Stomach smooth muscle (tissue), 2 donors: ENCODE results near the gene MAP3K15.

Experiments used
- H3K27ac ChIP-seq: one replicate; pipeline ENCODE4 v1.7.0; 2013; ENCODE audit warnings: mild to moderate bottlenecking, low read length, inconsistent platforms
- H3K27me3 ChIP-seq, 2 donors: one replicate each; pipeline ENCODE4 v1.7.0; 2013; ENCODE audit warnings: low read length in 2 of 2; ENCODE audit not compliant: insufficient read depth in 2 of 2, control insufficient read depth in 1 of 2
- H3K36me3 ChIP-seq, 2 donors: one replicate each; pipeline ENCODE4 v1.7.0; 2013; ENCODE audit warnings: low read length in 2 of 2; ENCODE audit not compliant: control insufficient read depth in 2 of 2, insufficient read depth in 2 of 2
- H3K4me1 ChIP-seq: one replicate; pipeline ENCODE4 v1.7.0; 2013; ENCODE audit warnings: low read length; ENCODE audit not compliant: control insufficient read depth, insufficient read depth
- H3K4me3 ChIP-seq, 2 donors: one replicate each; pipeline ENCODE4 v1.7.0; 2013; ENCODE audit warnings: low read length in 2 of 2
- H3K9ac ChIP-seq, 2 donors: one replicate each; pipeline ENCODE4 v1.7.0; 2013; ENCODE audit warnings: low read length in 2 of 2, mild to moderate bottlenecking in 1 of 2
- H3K9me3 ChIP-seq, 2 donors: one replicate each; pipeline ENCODE4 v1.7.0; 2013; ENCODE audit warnings: low read length in 2 of 2; ENCODE audit not compliant: control insufficient read depth in 2 of 2
- donor health status: healthy.
- donor health status: Pancreatic carcinoma.

The MAP3K15 gene

DNA sequence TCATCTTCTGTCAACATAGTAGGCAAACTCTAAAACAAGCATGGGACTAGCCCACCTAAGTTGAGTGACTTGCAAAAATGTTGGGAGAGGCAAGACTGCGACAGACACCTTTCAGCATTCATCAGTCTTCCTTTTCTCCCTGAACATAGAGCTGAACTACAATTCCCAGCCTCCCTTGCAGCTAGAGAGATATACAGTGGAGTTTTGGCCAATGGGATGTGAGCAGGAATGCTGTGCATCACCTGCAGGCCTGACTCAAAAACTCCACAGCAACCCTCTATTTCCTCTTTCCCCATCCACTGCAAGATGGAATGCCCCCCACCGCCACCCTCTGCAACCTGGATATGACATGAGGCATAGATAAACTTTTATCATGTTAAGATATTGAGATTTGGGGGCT, 105.0 kb downstream of the MAP3K15 start:
- peaks cover 0 to 8% of the 10 kb centered on the region in 2 donors for H3K9me3 ChIP-seq
- H3K4me3 ChIP-seq, result no peak overlapping the region
- H3K9ac ChIP-seq, result no peak overlapping the region
- H3K36me3 ChIP-seq, result no peaks in the 10 kb centered on the region
- no peak overlapping the region for H3K27ac ChIP-seq
- no peaks in the 10 kb centered on the region for H3K4me1 ChIP-seq
- peaks cover 0 to 2% of the 10 kb centered on the region in 2 donors for H3K27me3 ChIP-seq

DNA sequence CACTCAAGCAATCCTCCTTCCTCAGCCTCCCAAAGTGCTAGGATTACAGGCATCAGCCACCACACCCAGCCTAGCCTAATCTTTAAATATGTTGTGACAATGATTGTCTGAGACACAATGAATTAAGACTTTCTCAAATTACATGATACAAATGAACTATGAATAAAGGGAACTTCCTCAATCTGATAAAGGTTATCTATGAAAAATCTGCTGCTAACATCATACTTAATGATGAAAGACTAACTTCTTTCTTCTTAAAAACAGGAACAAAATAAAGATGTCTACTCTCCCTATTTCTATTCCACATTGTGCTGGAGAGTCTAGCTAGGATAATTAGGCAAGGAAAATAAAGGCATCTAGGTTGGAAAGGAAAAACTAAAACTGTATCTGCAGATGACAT, 111.6 kb downstream of the MAP3K15 start:
- H3K9ac ChIP-seq, result no peak overlapping the region
- H3K36me3 ChIP-seq, result no peaks in the 10 kb centered on the region
- no peak overlapping the region for H3K27ac ChIP-seq
- no peaks in the 10 kb centered on the region for H3K27me3 ChIP-seq
- H3K4me1 ChIP-seq, result no peaks in the 10 kb centered on the region
- no peaks in the 10 kb centered on the region for H3K9me3 ChIP-seq
- H3K4me3 ChIP-seq, result no peak overlapping the region

DNA sequence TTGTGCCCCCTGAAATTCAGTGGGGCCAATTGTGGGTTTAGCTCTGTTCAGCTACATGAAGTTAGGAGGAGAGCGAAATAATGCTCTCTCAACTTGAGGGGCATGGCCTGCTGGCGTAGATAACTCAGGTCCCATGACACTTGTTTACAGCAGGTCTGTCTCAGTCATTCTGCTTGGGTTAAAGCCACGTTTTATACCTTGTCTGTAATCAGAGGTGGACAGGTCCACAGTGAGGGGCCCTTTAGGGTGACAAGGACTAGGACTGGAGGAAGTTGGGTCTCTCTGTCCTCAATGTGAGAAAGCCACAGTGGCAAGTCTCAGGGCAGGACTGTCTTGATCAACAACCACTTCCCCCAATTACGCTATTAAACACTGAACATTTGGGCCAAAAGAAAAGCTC, 122.6 kb downstream of the MAP3K15 start:
- no peaks in the 10 kb centered on the region for H3K36me3 ChIP-seq
- H3K4me3 ChIP-seq, result no peak overlapping the region
- H3K27ac ChIP-seq, result no peak overlapping the region
- no peak overlapping the region for H3K9ac ChIP-seq
- H3K27me3 ChIP-seq, result peaks cover 0 to 16% of the 10 kb centered on the region in 2 donors
- H3K9me3 ChIP-seq, result no peaks in the 10 kb centered on the region
- H3K4me1 ChIP-seq, result no peaks in the 10 kb centered on the region

DNA sequence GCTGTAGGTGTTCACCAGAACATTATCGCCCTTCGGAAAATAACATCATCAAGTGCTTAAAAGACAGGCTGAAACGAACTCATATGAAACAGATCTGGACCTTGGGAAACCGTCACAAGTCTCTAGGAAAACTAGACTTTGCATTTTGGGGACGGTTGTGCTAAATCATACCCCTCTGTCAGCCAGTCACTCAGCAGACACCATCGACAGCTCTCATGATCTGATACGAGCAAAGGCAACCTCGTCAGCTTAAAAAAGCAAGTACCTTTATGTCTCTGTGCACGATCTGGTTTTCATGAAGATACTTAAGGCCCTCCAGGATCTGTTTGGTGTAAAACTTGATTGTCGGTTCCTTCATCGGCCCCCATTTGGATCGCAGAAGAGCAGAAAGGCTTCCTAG, 123.2 kb downstream of the MAP3K15 start:
- Histone ChIP-seq H3K9me3 (no peaks in the 10 kb centered on the region), H3K4me3 (no peak overlapping the region), H3K4me1 (no peaks in the 10 kb centered on the region), H3K27me3 (peaks cover 0 to 17% of the 10 kb centered on the region in 2 donors), H3K36me3 (no peaks in the 10 kb centered on the region), H3K27ac (no peak overlapping the region), H3K9ac (no peak overlapping the region)

DNA sequence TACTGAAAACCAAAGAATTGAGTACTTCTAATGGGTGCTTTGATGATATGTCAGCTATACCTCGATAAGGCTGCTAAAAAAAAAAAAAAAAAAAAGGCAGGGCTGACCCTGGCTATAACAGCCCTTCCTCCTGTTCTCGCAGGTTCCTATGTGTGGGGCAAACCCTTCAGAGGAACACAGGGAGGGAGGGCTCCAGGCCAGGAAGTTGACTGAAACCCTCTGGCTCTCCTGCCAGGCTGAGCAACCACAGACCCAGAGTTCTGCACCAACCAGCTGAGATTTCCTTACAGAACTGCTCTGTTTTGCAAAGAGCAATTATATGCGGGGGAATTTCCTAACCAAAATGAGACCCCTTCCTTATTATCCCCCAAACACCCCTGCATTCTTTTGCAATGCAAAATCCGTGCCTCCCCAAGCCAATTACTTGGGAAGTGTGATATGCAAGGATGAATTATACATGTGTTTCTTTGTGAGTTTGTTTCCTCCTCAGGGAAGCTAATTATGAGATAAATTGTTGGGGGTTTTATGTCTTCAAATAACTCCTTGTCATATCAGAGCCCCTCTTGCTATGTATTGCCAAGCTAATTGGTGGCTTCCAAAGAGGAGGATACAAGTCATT, 126.0 kb downstream of the MAP3K15 start:
- Histone ChIP-seq H3K9ac (no peak overlapping the region), H3K27ac (no peak overlapping the region), H3K27me3 (peaks cover 0 to 14% of the 10 kb centered on the region in 2 donors), H3K4me1 (no peaks in the 10 kb centered on the region), H3K9me3 (no peaks in the 10 kb centered on the region), H3K36me3 (no peaks in the 10 kb centered on the region), H3K4me3 (no peak overlapping the region)

- Histone ChIP-seq H3K36me3 (no peaks in the 10 kb centered on the region), H3K27ac (no peak overlapping the region), H3K9ac (no peak overlapping the region), H3K4me3 (no peak overlapping the region), H3K27me3 (peaks cover 0 to 14% of the 10 kb centered on the region in 2 donors), H3K9me3 (no peaks in the 10 kb centered on the region), H3K4me1 (no peaks in the 10 kb centered on the region)
Measured at GRCh38 chrX:19388741-19389140, 126.6 kb downstream of the MAP3K15 start.

DNA sequence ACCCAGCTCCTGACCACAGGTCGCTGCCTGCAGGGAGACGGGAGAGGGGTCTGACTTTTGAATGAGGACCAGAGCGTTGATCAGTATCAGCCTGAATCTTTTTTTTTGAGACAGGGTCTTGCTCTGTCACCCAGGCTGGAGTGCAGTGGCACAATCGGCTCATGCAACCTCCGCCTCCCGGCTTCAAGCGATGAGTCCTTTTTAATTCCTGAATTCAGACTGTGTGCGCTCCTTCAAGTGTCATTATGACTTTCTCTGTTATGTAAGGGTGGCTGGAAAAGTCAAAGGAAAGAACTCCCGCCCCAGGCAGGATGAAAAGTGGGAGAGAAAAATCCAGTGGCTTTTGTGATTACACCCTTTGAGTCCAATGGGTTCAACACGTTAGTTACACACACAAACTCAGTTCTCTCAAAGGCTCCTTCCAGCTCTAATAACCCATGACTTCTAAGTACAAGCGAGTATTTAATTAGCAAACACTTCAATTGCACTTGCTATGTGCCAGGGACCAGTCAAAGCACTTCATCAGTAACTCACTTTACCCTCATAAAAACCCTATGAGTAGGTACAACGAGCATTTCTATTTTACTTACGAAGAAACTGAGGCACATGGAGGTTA, 127.1 kb downstream of the MAP3K15 start:
- H3K9ac ChIP-seq, result no peak overlapping the region
- H3K4me3 ChIP-seq, result no peak overlapping the region
- H3K36me3 ChIP-seq, result no peaks in the 10 kb centered on the region
- no peaks in the 10 kb centered on the region for H3K4me1 ChIP-seq
- H3K27me3 ChIP-seq, result peaks cover 0 to 14% of the 10 kb centered on the region in 2 donors
- no peak overlapping the region for H3K27ac ChIP-seq
- no peaks in the 10 kb centered on the region for H3K9me3 ChIP-seq

DNA sequence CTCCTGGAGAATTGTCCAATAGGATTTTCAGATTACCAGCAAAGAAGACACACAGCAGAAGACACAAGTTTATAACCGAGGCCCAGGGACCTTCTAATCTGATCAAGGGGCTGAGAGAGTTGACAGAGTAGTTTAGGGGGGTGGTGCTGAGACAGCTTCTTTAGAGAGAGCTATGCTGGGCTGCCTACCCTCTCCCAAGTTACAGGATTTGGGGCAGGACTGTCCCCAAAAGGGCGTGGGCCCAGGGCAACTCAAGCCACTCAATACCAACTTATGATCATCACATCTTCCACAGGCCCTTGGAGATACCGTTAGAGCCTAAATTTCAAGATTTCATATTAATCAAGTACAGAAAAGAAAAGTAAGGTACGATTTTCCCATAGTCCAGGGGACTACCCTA, 128.6 kb downstream of the MAP3K15 start:
- Histone ChIP-seq H3K4me3 (no peak overlapping the region), H3K27ac (no peak overlapping the region), H3K27me3 (peaks cover 0 to 17% of the 10 kb centered on the region in 2 donors), H3K36me3 (no peaks in the 10 kb centered on the region), H3K9ac (no peak overlapping the region), H3K4me1 (no peaks in the 10 kb centered on the region), H3K9me3 (no peaks in the 10 kb centered on the region)

- Histone ChIP-seq H3K9ac (no peak overlapping the region), H3K4me3 (no peak overlapping the region), H3K27me3 (peaks cover 0 to 17% of the 10 kb centered on the region in 2 donors), H3K36me3 (no peaks in the 10 kb centered on the region), H3K9me3 (no peaks in the 10 kb centered on the region), H3K27ac (no peak overlapping the region), H3K4me1 (no peaks in the 10 kb centered on the region)
Measured at GRCh38 chrX:19382555-19383145, 132.7 kb downstream of the MAP3K15 start.

DNA sequence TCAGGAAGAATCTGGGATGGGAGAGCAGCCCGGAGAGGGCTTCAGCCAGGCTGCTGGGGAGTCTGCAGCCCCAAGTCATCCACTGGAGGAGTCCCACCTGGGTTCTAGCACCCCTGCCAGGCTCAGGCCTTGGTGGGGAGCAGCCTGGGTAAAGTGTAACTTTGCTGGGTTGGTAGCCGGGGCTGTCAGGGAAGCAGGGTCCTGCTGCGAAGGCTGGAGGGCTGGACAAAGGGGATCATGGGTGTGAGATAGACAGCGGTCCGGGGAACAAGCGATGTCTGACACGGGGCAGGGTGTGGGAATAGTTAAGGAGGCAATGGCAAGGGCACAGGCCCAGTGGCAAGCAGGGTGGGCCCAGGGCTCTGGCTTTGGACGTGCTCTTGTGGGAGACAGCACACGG, 134.0 kb downstream of the MAP3K15 start:
- Histone ChIP-seq H3K9me3 (no peaks in the 10 kb centered on the region), H3K27me3 (peaks cover 0 to 15% of the 10 kb centered on the region in 2 donors), H3K9ac (no peak overlapping the region), H3K4me1 (no peaks in the 10 kb centered on the region), H3K36me3 (no peaks in the 10 kb centered on the region), H3K27ac (no peak overlapping the region), H3K4me3 (no peak overlapping the region)

- Histone ChIP-seq H3K4me3 (no peak overlapping the region), H3K36me3 (no peaks in the 10 kb centered on the region), H3K27me3 (peaks cover 0 to 22% of the 10 kb centered on the region in 2 donors), H3K4me1 (peaks cover 2% of the 10 kb centered on the region), H3K27ac (no peak overlapping the region), H3K9ac (no peak overlapping the region), H3K9me3 (no peaks in the 10 kb centered on the region)
Measured at GRCh38 chrX:19377799-19378198, 137.5 kb downstream of the MAP3K15 start.
